ENCODE data around the gene CACNA1B.
A peak's percentile ranks its signal among the peaks of the same experiment; 100 is the strongest.

Gene CACNA1B

GRCh38 chr9:138053321-138053868 lies 175.8 kb downstream of the CACNA1B start:
- peak; percentile 74 for DNase-seq (ENCODE audit: low spot score)

DNA sequence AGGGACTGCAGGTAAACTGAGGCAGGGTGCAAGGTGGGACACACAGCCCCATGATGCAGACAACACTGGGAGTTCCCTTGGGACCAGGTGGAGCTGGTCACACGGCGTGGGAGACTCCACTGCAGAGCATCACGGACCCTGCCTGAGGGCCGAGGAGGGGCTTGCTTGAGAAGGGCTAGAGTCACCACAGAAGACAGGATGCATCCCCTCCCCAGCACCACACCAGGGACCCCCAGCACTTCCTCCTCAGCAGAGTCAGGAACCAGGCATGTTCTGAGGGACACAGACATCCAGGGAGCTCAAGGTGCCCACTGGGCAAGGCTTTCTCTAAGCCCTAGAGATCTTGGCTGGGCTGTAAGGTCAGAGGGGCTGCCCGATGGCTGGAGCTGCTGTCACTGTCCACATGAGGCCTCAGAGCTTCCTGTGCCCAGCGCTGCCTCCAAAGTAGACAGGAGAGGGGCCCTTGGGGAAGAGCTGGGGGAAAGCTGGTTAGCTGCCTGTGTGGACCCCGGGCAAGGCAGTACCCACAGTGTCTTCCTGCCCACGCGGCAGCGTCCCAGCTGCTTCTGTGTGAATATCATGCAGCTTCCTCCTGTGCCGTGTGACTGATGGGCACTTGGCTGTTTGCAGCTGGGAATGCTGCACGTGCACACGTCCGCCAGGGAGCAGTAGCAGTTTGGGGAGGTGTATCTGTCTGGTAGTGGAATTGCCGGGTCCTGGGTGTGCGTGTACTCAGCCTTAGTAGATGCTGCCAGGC lies 176.6 kb downstream of the CACNA1B start:
- DNase-seq (ENCODE audit: low spot score) = no peak

DNA sequence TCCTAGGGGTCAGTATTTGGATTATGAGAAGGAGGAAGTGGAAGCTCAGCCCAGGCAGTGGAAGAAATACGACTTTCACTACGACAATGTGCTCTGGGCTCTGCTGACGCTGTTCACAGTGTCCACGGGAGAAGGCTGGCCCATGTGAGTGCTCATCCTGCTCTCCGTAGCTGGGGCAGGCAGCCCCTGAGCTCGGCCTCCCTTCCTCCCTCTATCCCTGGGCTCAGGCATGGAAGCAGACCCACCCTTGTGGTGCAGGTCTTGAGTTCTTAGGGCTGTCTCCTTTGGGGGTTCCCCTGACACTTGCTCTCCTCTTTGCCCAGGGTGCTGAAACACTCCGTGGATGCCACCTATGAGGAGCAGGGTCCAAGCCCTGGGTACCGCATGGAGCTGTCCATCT lies 180.1 kb downstream of the CACNA1B start:
- no peak for DNase-seq (ENCODE audit: low spot score)

GRCh38 chr9:138058181-138058580 lies 180.6 kb downstream of the CACNA1B start:
- DNase-seq (ENCODE audit: low spot score) = no peak

GRCh38 chr9:138059196-138059595 lies 181.6 kb downstream of the CACNA1B start:
- no peak for DNase-seq (ENCODE audit: low spot score)

DNA sequence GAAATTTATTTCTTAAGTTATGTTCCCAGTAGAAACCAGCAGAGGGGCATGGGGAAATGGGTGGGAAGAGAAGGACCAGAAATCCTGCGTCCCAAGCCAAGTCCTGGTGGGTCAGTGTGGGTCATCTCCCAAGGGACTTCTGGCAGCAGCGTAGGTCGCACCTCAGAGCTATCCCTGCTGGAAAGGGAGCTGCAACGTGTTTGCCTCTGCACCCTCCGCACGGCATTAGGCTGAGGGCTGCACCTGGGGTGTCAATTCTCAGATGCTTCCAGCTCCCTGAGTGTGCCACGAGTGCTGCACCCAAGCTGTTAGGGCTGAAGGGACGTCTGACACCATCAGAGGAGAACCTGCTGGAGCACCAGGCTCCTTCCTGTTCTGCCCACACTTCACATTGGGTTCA lies 182.8 kb downstream of the CACNA1B start:
- DNase-seq (ENCODE audit: low spot score) = no peak

DNA sequence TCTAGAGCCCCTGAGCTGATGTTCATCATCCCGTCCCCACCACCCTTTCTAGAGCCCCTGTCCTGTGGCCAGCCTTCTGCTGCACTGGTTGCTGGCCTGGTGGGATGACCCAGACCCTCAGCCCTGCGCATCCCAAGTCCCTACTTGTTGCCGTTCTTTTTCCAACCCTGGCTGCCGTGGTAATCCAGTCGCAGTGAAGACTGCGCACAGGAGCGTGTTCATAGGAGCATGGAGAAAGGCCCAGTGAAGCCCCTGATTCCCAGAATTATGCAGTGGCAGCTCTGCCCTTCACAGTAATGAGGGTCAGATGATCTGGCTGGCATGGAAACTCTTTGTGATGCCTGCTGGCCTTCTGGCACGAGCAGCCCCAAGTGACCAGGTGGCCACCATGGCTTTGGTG lies 183.3 kb downstream of the CACNA1B start:
- DNase-seq (ENCODE audit: low spot score) = no peak

DNA sequence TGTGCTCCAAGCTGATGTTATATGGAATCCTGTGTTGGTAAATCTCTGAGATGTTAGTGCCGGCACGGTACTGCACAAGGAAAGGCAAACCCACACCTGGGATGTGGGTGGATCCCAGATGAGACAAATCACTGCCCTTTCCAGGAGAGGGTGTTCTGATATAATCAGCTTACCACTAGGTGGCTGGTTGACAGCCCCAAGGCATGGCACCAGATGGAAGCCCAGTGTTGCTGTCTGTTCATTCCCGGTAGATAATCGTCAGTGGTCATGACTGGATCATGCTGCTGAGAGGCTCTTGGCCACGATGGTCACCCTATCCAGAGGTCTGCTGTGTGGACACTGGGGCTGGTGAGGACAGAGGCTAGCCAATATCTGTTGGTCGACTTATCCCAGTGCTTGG lies 184.0 kb downstream of the CACNA1B start:
- DNase-seq (ENCODE audit: low spot score) = no peak

DNA sequence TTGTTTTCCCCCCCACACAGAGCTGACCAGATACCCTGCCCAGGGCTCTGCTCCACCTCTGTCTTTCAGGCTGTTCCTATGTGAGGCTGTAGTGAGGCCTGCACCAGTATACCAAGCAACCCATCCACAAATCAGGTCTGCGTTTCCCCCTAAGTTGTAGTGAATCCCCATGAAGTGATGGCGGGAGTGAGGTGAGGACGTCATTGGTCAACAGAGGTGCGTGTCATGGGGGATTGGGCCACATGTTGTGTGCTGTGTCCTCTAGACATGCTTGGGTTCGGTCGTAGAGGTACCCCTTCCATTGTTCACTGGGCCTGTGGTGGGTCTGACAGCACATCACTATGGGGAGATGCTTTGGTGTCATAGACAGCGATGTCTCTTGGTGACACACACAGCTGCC lies 184.6 kb downstream of the CACNA1B start:
- no peak for DNase-seq (ENCODE audit: low spot score)

GRCh38 chr9:138063033-138063432 lies 185.5 kb downstream of the CACNA1B start:
- DNase-seq (ENCODE audit: low spot score) = no peak

DNA sequence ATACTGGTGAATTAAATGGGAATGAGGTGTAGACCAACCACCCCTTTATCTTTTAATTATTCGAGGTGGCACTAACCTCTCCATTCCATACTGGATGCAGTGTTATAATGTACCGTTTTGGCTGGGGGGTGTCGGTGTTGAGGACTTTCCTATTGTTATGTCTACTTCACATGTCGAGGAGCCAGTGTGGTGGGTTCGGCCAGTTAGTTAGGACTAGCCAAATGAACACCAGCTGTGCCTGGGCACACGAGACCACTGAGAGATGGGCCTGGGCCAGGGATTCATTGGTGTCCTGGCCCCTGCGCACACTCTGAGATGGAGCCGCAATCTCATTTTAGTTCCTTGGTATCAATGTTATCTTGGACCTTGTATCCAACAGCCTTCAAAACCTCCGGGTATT lies 186.2 kb downstream of the CACNA1B start:
- DNase-seq (ENCODE audit: low spot score) = no peak

DNA sequence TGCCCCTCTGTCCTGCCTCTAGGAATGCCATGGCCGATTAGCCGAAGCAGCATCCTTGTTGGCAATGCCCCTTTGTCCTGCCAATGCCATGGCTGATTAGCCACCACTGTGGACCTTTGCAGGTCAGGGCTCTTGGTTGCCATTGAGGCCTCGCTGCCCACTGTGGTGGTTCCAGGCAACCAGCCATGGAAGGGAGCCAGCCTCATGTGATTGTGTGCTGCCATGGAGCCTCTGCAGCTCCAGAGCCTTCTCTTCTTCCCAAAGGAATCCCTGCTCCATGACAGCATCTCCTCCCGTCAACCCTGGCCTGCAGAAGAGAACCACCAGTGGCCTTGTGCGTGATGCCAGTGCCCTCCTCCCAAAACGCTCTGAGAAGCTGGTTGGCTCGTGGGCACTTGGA lies 187.0 kb downstream of the CACNA1B start:
- no peak for DNase-seq (ENCODE audit: low spot score)

- DNase-seq (ENCODE audit: low spot score) = no peak
Measured at GRCh38 chr9:138065287-138065686, 187.7 kb downstream of the CACNA1B start.

DNA sequence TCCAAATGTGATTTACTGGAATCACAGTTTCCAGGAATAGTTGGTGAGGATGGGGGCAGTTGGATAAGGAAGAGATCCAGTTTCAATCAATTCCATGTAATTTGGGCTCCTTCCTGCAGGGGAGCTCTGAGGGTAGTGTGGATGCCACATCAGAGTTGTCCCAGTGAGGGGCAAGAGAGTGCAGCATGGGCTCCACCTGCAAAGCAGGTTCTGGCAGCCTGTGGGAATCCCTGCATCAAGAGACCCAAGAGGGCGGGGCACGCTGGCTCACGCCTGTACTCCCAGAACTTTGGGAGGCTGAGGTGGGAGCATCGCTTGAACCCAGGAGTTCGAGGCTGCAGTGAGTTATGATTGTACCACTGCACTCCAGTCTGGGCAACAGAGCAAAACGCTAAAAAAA lies 188.5 kb downstream of the CACNA1B start:
- DNase-seq (ENCODE audit: low spot score) = peak; percentile 64

GRCh38 chr9:138067613-138068367 lies 190.2 kb downstream of the CACNA1B start:
- DNase-seq (ENCODE audit: low spot score) = no peak

GRCh38 chr9:138068601-138069035 lies 191.0 kb downstream of the CACNA1B start:
- DNase-seq (ENCODE audit: low spot score) = no peak

GRCh38 chr9:138069731-138070456 lies 192.3 kb downstream of the CACNA1B start:
- peak; percentile 63 for DNase-seq (ENCODE audit: low spot score)

- DNase-seq (ENCODE audit: low spot score) = no peak
Measured at GRCh38 chr9:138070815-138071214, 193.2 kb downstream of the CACNA1B start.

DNA sequence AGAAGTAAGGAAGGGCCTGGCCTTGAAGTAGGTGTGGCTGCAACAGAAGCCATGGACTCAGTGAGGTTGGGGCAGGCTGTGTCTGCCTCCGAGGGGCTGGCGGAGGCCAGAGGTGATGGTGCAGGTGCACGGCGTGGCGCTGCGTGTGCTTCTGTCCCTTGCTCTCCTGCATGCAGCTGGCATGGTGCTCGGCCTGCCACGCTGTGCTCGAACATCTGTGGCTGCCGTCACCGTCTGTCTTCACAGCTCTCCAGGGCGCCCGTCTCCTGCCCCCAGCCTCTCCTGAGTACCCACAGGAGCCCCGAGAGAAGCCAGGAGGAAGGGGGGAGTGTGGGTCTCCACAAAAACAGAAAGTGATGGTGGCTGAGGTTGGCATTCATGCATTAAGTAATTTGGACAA lies 193.7 kb downstream of the CACNA1B start:
- DNase-seq (ENCODE audit: low spot score) = no peak

- no peak for DNase-seq (ENCODE audit: low spot score)
Measured at GRCh38 chr9:138071731-138072130, 194.1 kb downstream of the CACNA1B start.

DNA sequence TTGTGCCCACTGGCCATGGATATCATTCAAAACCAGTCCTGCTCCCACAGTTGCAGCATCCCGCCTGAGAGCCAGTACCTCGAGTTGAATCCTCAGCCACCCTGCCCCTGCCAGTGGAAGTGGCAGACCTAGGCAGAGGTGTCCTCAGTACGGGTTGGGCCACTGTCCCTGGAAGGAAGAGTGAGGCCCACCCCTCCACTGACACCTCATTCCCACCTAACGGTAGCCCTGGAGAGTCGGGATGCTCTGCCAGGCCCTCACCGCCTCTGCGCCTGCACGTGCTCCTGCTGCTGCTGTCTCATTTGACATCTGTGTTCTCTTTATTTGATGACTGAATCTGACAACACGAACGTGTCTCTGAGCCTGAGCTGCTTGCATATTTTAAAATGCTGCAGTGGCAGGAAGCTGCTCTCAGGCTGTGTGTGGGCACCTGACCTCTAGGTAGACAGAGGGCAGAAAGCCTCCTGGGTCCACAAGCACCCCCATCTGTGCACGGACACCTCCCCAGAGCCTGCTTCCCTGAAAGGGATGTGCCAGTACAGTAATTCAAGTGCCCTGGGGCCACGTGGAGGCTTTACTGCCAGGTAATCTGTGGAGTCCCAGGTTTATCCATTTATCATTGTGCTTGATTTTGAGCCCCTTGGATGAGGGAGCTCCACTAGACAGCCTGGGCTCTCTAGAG lies 194.7 kb downstream of the CACNA1B start:
- DNase-seq (ENCODE audit: low spot score) = no peak

- no peak for DNase-seq (ENCODE audit: low spot score)
Measured at GRCh38 chr9:138072897-138073296, 195.3 kb downstream of the CACNA1B start.

Measured in iPS-NIHi11 (cell line).